CD14-positive monocyte (primary cell): ENCODE results near the gene TRMT112. TPM values are rescaled to one million over a fixed set of nuclear protein-coding genes. Genes with fewer than 3 reads are reported as not detected.

Source experiments
- DNase-seq, 3 donors: peaks; one replicate each; pipeline ENCODE4 v3.0.0-alpha.2; 2011 to 2022
- H2AFZ ChIP-seq: 2 replicates; pipeline ENCODE4 v1.6.0; 2012; ENCODE audit warnings: mild to moderate bottlenecking, low read depth, low read length, inconsistent platforms; ENCODE audit not compliant: insufficient read depth, poor library complexity, severe bottlenecking
- H3K27ac ChIP-seq, 2 donors: 1 replicate in 1 of 2; 2 replicates in 1 of 2; pipeline ENCODE4 v1.5.1; 2012 to 2013; ENCODE audit warnings: low read length in 2 of 2, control low read depth in 1 of 2, inconsistent platforms in 1 of 2, low read depth in 1 of 2, mild to moderate bottlenecking in 1 of 2
- H3K27me3 ChIP-seq, 2 donors: one replicate each; pipeline versions ENCODE4 v1.6.0 to v1.6.1; 2011 to 2013; ENCODE audit warnings: low read length in 2 of 2; ENCODE audit not compliant: control insufficient read depth in 2 of 2, insufficient read depth in 2 of 2
- H3K36me3 ChIP-seq, 2 donors: replicated peaks in 1 of 2; 1 replicate in 1 of 2; 2 replicates in 1 of 2; pipeline versions ENCODE4 v1.5.1 to v1.6.1; 2012 to 2013; ENCODE audit warnings: low read length in 2 of 2, control low read depth in 1 of 2, inconsistent platforms in 1 of 2, mild to moderate bottlenecking in 1 of 2; ENCODE audit not compliant: insufficient read depth in 2 of 2, control insufficient read depth in 1 of 2
- H3K4me1 ChIP-seq, 2 donors: 1 replicate in 1 of 2; 2 replicates in 1 of 2; pipeline versions ENCODE4 v1.5.1 to v1.6.1; 2012 to 2013; ENCODE audit warnings: low read length in 2 of 2, control low read depth in 1 of 2, inconsistent platforms in 1 of 2, mild to moderate bottlenecking in 1 of 2, moderate library complexity in 1 of 2; ENCODE audit not compliant: insufficient read depth in 2 of 2, control insufficient read depth in 1 of 2
- H3K4me2 ChIP-seq: replicated peaks from 2 replicates; pipeline ENCODE3; 2012; ENCODE audit warnings: low read length, moderate library complexity, mild to moderate bottlenecking; ENCODE audit not compliant: poor library complexity, severe bottlenecking; ENCODE audit errors: extremely low read depth
- H3K4me3 ChIP-seq, 3 experiments: fragments of 200-600 bp in 1 of 3; sonication (generic) in 1 of 3; replicated peaks in 1 of 3; 1 replicate in 2 of 3; 2 replicates in 1 of 3; pipeline ENCODE4 v1.5.1; 2011 to 2013; ENCODE audit warnings: low read length in 3 of 3, mild to moderate bottlenecking in 3 of 3, control low read depth in 2 of 3, low read depth in 2 of 3, inconsistent platforms in 1 of 3, moderate library complexity in 1 of 3
- H3K79me2 ChIP-seq: 2 replicates; pipeline ENCODE4 v1.6.0; 2012; ENCODE audit warnings: mild to moderate bottlenecking, control low read depth, inconsistent platforms, low read length, moderate library complexity; ENCODE audit not compliant: insufficient read depth
- H3K9ac ChIP-seq: 2 replicates; pipeline ENCODE4 v1.6.0; 2017; ENCODE audit warnings: low read length, mild to moderate bottlenecking; ENCODE audit not compliant: insufficient read depth, poor library complexity, severe bottlenecking
- H3K9me3 ChIP-seq, 2 donors: replicated peaks in 1 of 2; 1 replicate in 1 of 2; 2 replicates in 1 of 2; pipeline versions ENCODE4 v1.5.1 to v1.6.1; 2012 to 2013; ENCODE audit warnings: low read length in 2 of 2, control low read depth in 1 of 2; ENCODE audit not compliant: control insufficient read depth in 1 of 2, insufficient read depth in 1 of 2
- H4K20me1 ChIP-seq: 2 replicates; pipeline ENCODE4 v1.6.0; 2012; ENCODE audit warnings: mild to moderate bottlenecking, low read length, control low read depth, moderate library complexity; ENCODE audit not compliant: insufficient read depth
- H3K27ac Mint-ChIP-seq, 7 donors: one replicate each; pipeline ENCODE4 v1.8.0; 2020; ENCODE audit warnings: mild to moderate bottlenecking in 7 of 7, mixed read lengths in 7 of 7, moderate library complexity in 6 of 7, inconsistent platforms in 2 of 7
- H3K27me3 Mint-ChIP-seq, 3 donors: one replicate each; pipeline ENCODE4 v1.8.0; 2021 to 2022; ENCODE audit warnings: low read depth in 3 of 3, mild to moderate bottlenecking in 3 of 3, mixed read lengths in 3 of 3, moderate library complexity in 3 of 3, inconsistent platforms in 1 of 3
- H3K36me3 Mint-ChIP-seq, 2 donors: one replicate each; pipeline ENCODE4 v1.8.0; 2020; ENCODE audit warnings: mixed read lengths in 2 of 2, inconsistent platforms in 1 of 2, mild to moderate bottlenecking in 1 of 2
- H3K4me1 Mint-ChIP-seq: one replicate; pipeline ENCODE4 v1.8.0; 2020; ENCODE audit warnings: mild to moderate bottlenecking, mixed read lengths
- H3K4me3 Mint-ChIP-seq, 2 donors: one replicate each; pipeline ENCODE4 v1.8.0; 2020; ENCODE audit warnings: mild to moderate bottlenecking in 2 of 2, mixed read lengths in 2 of 2, moderate library complexity in 1 of 2
- H3K9me3 Mint-ChIP-seq, 7 donors: one replicate each; pipeline ENCODE4 v1.8.0; 2020 to 2022; ENCODE audit warnings: mixed read lengths in 7 of 7, mild to moderate bottlenecking in 6 of 7, moderate library complexity in 6 of 7, inconsistent platforms in 2 of 7
- WGBS: methylation state at CpG from one replicate; pipeline ENCODE4 v1.1.5; 2013; ENCODE audit warnings: missing lambda C conversion rate; ENCODE audit not compliant: insufficient coverage; 5-methylcytosine and 5-hydroxymethylcytosine counted together
- intact Hi-C, 2 donors: fragments of 100-400 bp; cut with micrococcal nuclease; formaldehyde crosslinking; loops; one replicate each; pipeline versions ENCODE4 v1.15.0 to v1.15.1; 2023
- polyA plus RNA-seq, 3 donors: library from polyadenylated mRNA; depleted of rRNA in 1 of 3; unstranded in 2 of 3; stranded (reverse) in 1 of 3; fragments of 300-500 nt in 2 of 3; fragments of >200 nt in 1 of 3; fragmentation: Illumina TruSeq in 2 of 3; gene quantifications; 1 replicate in 2 of 3; 2 replicates in 1 of 3; pipeline ENCODE4 v1.2.3, GENCODE V29; 2012 to 2021
- TF ChIP-seq, protein P1 (sequence below): fragments of 200-600 bp; IDR thresholded peaks from one replicate; pipeline ENCODE4 v1.8.0; 2022; ENCODE audit warnings: antibody characterized with exemption, mild to moderate bottlenecking

Gene TRMT112
- polyA plus RNA-seq, 3 donors = 162 to 298 (median 254) TPM

DNA sequence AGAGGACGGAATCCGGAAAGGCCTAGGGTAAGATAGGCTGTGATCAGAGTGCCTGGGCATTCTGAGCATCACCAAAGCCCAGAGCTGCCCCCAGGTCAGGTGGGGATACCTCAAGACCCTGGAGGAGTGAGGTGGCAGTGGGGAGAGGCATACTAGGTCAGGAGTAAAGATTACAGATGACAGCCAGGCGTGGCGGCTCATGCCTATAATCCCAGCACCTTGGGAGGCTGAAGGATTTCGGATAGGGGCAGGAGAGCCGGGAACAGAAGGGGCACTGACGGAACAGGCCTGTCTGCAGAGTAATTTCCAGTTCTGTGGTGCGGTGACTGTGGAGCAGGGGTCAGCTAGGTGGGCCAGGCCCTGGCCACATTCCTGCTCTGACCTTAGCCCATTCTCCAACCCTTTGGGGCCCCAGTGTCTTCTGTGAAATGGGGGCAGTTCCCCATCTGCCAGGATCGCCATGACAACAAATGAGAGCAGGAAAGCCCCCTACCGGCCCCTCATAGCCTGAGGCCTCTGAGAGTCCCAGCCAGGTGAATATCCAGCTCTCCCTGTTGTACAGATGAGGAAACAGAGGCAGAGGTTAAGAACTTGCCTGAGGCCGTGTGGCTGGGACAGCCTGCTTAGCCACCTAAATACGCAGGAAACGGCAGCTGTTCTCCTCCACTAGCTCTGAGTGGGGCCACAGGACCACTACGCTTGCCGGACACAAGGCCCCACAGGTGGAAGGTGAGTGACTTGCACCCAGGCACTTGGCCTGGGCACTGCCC is 42.1 kb downstream of the TRMT112 start:
- no peak overlapping the region for H3K4me2 ChIP-seq
- DNase-seq = no peak
- H3K4me3 ChIP-seq = no peak overlapping the region
- peaks cover 8% of the 10 kb centered on the region for H3K79me2 ChIP-seq
- 97% methylated on average over 13 of the region's 15 CpGs for WGBS
- no peak overlapping the region for H3K27ac ChIP-seq
- Mint-ChIP-seq H3K36me3 (peaks cover 16 to 33% of the 10 kb centered on the region in 2 donors), H3K27me3 (peaks cover 0 to 1% (median 0%) of the 10 kb centered on the region in 3 donors), H3K27ac (peak overlapping the region in 1 of 7 donors; percentile 26), H3K4me1 (peaks cover 8% of the 10 kb centered on the region), H3K9me3 (no peaks in the 10 kb centered on the region), H3K4me3 (no peak overlapping the region)
- no peak overlapping the region for H3K9ac ChIP-seq
- H3K4me1 ChIP-seq = peaks cover 8 to 10% of the 10 kb centered on the region in 2 donors
- no peaks in the 10 kb centered on the region for H3K27me3 ChIP-seq
- peaks cover 4 to 25% of the 10 kb centered on the region in 2 donors for H3K36me3 ChIP-seq
- H3K9me3 ChIP-seq = no peaks in the 10 kb centered on the region
- intact Hi-C loops = no loop called here
- no peaks in the 10 kb centered on the region for H4K20me1 ChIP-seq
- H2AFZ ChIP-seq = no peak overlapping the region
- TF ChIP-seq, protein P1, sequence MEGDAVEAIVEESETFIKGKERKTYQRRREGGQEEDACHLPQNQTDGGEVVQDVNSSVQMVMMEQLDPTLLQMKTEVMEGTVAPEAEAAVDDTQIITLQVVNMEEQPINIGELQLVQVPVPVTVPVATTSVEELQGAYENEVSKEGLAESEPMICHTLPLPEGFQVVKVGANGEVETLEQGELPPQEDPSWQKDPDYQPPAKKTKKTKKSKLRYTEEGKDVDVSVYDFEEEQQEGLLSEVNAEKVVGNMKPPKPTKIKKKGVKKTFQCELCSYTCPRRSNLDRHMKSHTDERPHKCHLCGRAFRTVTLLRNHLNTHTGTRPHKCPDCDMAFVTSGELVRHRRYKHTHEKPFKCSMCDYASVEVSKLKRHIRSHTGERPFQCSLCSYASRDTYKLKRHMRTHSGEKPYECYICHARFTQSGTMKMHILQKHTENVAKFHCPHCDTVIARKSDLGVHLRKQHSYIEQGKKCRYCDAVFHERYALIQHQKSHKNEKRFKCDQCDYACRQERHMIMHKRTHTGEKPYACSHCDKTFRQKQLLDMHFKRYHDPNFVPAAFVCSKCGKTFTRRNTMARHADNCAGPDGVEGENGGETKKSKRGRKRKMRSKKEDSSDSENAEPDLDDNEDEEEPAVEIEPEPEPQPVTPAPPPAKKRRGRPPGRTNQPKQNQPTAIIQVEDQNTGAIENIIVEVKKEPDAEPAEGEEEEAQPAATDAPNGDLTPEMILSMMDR = no peak

DNA sequence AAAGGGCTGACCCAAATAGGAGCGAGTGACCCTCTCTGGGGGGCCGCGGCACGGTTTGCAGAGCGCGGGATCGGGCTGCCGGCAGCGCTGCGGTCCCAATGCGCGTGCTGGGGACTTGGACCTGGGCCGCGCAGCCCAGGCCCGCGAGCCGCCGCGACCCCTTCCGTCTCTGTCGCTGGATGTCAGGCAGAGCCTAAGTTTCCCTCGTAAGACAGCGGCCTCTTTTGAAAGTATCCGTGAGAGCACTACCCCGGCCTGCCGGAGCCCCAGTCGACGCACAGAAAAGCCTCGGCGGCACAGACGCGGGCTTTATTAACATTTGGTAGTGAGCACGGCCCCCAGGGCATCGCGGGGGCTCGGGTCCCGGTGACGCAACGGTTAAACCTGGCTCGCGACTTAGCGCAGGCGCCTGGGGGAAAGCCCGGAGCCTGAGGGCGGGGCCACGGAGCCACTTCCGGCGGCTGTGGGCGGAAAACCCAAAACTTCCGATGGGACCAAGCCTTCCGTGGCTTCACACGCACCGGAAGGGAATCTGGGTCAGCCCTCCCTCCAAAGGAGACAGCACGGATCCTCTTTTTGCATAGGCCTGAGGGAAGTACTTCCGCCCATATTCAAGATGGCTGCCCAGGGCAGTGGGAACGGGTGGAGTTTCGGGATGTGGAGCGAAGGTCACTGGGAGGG is 47.7 kb downstream of the TRMT112 start:
- intact Hi-C loops = loop anchor here (1.0 to 5.0 kb wide), 5 partner anchors 15 to 35 kb away; partner anchors contain the start of genes BAD (in 2 of the 2), CATSPERZ (in 1 of the 2) and GPR137 (in 1 of the 2)
- Mint-ChIP-seq H3K27ac (peak overlapping the region; percentile 96 to 99 (median 98)), H3K4me3 (peak overlapping the region; percentile 94 to 98), H3K36me3 (peaks cover 14 to 27% of the 10 kb centered on the region in 2 donors), H3K27me3 (no peaks in the 10 kb centered on the region), H3K9me3 (no peaks in the 10 kb centered on the region), H3K4me1 (peaks cover 29% of the 10 kb centered on the region)
- peak overlapping the region; percentile 61 to 95 (median 67) for H3K4me3 ChIP-seq
- H3K4me2 ChIP-seq = peak overlapping the region; percentile 89
- H3K27me3 ChIP-seq = no peaks in the 10 kb centered on the region
- peak; percentile 98 to 100 (median 99) for DNase-seq
- peaks cover 29 to 34% of the 10 kb centered on the region in 2 donors for H3K4me1 ChIP-seq
- peaks cover 8% of the 10 kb centered on the region for H3K79me2 ChIP-seq
- no peaks in the 10 kb centered on the region for H4K20me1 ChIP-seq
- peak overlapping the region; percentile 85 for H2AFZ ChIP-seq
- peak overlapping the region; percentile 84 to 97 for H3K27ac ChIP-seq
- H3K9ac ChIP-seq = peak overlapping the region; percentile 94
- TF ChIP-seq, protein P1 = peak; percentile 17
- under 1% methylated on average over 58 of the region's 58 CpGs for WGBS
- H3K9me3 ChIP-seq = no peaks in the 10 kb centered on the region
- peaks cover 19% of the 10 kb centered on the region in 2 donors for H3K36me3 ChIP-seq
